ENCODE results near the gene CLMP.

GRCh38 chr11:123148965-123149364, 46.1 kb downstream of the CLMP start:
- TF ChIP-seq CTCF (IDR thresholded peaks at IDR 0.05; ENCODE audit: insufficient read depth, low read length) (no peak), POLR2AphosphoS5 (IDR thresholded peaks at IDR 0.05; ENCODE audit: low read depth) (no peak), REST (IDR thresholded peaks at IDR 0.05; ENCODE audit: insufficient replicate concordance, low read depth) (no peak), SPI1 (IDR thresholded peaks at IDR 0.05; ENCODE audit: borderline replicate concordance, low read depth) (no peak)
